KG1 (cell line): ENCODE data around the gene ARHGEF7.

Source experiments
- DNase-seq: peaks from one replicate; lab custom pipeline; 2025; lab: John Stamatoyannopoulos, UW

Gene ARHGEF7

DNA sequence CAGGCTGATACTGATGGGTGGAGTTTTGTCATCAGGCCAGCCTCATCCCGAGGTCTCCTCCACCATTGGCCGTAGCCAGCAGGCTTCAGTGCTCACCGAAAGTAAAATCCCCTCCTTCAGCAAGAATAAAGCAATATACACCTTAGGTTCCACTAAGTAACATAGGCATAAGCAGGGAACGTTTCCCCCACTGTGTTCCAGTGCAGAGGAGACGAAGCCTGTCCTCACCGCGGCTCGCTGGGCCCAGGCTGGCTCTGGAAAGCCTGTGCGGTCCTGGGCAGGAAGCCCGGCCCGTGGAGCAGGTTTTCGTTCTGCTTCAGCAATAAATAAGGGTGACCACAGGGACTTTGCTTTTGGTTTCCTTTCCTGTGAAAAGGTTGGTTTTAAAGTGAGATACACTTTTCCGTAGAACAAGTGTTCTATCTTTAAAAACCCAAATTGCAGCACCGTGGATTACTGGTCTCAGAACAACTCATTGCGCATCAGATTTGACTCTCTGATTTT, 189.0 kb downstream of the ARHGEF7 start:
- DNase-seq = no peak

- DNase-seq = no peak
These were observed 189.6 kb downstream of the ARHGEF7 start for GRCh38 chr13:111304603-111305289.

DNA sequence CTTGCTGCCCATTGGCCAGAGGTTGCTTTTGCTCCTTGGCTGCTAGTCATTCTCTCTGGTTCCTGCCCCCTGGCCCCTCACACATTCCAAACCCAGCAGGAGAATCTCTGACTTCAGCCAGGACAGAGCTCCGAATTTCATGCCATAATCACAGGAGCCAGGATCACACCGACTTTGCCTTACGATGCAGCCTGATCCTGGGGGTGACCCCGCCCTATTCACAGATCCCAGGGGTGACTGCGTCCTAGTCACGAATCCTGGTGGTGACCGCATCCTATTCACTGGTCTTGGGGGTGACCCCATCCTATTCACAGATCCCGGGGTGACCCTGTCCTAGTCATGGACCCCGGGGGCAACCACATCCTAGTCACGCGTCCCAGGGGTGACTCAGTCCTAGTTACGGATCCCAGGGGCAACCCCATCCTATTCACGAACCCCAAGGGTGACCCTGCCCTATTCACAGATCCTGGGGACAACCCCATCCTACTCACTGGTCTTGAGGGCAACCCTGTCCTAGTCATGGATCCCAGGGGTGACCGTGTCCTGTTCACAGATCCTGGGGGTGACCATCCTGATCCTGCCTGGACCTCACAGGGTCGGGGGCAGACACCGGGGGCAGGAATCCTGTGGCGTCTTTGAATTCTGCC, 198.0 kb downstream of the ARHGEF7 start:
- no peak for DNase-seq

- DNase-seq = no peak
These were observed 198.9 kb downstream of the ARHGEF7 start for GRCh38 chr13:111313911-111314425.

DNA sequence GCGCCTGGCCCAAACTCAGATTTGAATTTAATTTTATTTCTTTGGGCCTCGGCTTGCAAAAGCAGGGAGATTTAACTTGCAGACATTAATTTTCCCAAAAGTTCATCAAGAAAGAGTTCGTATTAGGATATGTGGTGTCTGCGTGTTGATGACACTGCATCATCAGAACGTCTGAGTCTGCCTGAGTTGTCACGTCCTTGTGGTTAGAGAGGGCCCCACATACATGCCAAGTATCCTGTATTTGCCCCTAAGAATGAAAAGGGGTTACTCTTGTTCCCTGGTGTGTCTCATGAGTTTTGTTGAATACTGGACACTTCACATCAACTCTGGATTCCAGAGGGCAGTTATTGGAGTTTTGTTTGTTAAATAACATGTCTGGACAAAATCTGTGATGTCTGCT, 199.7 kb downstream of the ARHGEF7 start:
- no peak for DNase-seq

DNA sequence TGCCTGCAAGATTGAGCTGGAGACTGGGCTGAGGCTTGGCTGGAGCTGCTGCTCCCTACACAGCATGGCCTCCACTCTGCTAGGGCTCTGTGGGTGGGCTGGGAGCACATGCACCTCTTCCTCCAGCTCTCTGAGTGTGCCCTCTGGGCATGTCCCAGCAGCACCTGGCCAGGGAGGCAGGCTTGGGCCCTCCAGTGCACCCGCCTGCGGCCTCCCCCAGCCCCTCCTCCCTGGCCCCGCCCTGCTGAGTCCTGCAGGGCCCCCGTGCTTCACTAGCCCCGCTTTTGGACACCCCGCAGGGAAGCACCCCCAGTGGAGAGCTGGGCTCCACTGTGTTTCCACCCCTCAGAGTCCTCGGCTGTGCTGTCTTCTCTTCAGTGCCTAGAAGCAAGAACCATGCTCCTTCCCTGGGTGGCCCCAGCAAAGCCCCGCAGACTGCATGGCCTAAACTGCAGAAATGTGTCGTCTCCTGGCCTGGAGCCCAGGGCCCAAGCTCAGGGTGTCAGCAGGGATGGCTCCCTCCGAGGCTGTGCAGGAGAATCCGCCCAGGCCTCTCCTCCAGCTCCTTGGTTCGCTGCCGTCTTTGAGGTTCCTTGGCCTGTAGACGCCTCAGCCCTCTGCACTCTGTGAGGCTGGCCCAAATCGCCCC, 200.4 kb downstream of the ARHGEF7 start:
- no peak for DNase-seq

GRCh38 chr13:111316161-111316730, 201.1 kb downstream of the ARHGEF7 start:
- no peak for DNase-seq

DNA sequence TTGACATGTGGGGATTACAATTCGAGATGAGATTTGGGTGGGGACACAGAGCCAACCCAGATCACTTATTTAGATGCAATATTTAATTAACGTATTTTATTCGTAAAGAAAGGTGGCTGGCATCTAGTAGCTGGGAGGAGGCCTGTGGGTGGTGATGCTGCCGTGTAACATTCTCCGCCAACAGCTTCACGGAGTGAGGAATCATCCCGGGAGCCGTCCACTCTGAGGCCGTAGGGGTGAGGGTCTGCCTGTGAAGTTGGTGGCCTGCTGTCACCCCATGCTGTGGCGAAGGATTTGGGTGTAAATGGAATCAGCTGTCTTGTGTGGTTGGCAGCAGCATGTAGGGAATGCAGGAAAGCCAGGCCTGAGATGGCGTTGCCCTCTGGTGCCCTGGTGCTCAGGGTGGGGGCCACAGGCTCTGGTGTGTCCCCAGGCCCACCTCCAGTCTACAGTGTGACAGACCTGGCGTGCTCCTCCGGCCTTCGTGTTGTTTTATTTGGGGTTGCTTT, 202.0 kb downstream of the ARHGEF7 start:
- no peak for DNase-seq

DNA sequence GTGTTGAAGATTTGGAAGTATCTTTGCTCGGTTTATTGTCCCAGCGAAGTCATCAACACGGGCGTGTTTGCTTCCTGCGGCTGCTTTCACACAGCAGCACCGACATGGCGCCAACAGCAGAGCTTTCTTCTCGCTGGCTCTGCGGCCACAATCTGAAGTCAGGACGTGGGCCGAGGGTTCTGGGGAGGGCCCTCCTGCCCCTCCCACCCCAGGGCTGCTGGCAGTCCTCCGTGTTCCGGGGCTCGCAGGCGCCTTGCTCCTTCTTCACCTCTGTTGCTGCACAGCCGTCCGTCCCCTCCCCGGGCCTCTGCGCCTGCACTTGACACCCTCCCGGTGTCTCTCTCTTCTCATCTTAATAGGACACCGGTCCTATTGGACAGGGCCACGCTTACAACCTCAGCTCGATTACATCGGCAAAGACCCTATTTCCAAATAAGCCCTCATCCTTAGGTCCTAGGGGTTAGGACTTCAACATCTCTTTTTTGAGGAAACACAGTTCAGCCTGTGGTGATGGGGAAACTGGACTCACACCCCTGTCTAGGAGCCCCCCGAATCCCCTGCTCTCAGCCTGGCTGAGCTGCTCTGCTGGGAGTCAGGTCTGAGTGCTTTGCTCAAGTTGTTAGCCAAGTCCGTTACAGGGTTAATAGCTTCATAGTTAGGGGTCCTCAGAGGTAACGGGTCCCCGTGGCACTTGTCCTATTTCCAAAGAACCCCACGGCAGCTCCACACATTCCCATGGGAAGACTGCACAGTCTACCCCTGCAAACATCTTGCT, 202.6 kb downstream of the ARHGEF7 start:
- DNase-seq = no peak

DNA sequence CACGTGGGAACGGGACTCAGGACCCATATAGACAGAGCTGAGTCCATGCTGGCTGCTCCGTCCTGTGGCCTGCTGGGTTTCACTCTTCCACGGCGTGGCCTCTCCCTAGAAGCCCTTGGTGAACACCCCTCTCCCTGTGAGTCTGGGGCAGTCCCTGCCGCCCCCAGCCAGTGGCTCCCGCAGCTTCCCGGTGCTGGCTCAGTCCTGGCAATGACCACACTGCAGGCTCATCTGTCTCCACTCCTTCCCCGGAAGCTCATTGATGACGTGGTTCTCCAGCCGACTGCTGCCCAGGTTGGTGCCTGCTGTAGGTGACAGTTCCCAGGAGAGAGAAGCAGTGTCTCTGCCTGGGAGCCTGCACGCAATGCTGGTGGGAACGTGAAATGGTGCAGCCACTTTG, 203.3 kb downstream of the ARHGEF7 start:
- DNase-seq = no peak

- no peak for DNase-seq
These were observed 204.4 kb downstream of the ARHGEF7 start for GRCh38 chr13:111319521-111319920.

DNA sequence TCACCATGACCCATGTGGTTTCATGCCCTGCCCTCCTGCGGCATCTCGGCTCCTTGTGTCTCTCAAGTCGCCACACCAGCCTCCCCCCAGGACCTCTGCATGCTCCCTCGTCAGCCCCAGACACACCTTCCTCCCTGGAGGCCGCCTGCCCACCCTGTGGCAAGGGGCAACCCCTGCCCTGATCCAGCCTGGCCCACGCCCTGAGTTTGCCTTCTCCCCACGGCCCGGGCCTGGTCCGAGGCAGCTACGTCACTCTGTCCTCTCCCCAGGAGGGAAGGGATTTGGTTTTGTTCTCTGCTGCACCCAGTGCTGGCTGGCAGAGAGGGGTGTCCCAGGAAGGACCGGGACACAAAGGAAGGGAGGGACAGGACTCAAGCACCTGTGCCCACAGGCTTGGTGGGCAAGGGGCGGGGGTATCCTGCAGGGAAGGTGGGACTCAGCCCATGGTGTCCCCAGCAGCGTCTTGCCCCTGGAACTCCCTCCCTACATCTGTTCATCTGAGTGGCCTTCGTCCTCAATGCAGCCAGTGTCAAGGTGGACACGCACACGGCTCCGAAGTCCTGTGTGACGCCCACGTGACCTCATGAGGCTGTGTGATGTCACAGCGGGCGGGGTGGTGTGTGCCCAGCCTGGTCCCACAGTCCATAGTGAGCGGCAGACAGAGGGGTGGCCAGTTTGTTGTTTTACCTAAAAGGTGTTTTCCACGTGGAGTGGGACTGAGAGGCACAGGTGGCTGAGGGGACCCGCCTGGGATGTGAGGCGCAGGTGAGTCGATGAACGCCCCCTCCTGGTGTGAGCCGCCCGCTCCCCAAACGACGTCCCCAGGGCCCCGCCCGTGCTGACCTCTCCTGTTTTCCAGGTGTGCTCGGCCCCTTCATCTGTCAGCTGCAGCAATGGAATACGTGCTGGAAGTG, 205.1 kb downstream of the ARHGEF7 start, which contains the start of gene TEX29:
Gene TEX29, plus strand, starts transcription at position 645 of the 914 bp plus-strand sequence. Its CDS starts 249 bp downstream, at position 894.
- no peak for DNase-seq

GRCh38 chr13:111322001-111322915, 207.1 kb downstream of the ARHGEF7 start:
- DNase-seq = no peak

- DNase-seq = no peak
These were observed 207.8 kb downstream of the ARHGEF7 start for GRCh38 chr13:111322916-111323331.

- no peak for DNase-seq
These were observed 208.4 kb downstream of the ARHGEF7 start for GRCh38 chr13:111323549-111323948.

DNA sequence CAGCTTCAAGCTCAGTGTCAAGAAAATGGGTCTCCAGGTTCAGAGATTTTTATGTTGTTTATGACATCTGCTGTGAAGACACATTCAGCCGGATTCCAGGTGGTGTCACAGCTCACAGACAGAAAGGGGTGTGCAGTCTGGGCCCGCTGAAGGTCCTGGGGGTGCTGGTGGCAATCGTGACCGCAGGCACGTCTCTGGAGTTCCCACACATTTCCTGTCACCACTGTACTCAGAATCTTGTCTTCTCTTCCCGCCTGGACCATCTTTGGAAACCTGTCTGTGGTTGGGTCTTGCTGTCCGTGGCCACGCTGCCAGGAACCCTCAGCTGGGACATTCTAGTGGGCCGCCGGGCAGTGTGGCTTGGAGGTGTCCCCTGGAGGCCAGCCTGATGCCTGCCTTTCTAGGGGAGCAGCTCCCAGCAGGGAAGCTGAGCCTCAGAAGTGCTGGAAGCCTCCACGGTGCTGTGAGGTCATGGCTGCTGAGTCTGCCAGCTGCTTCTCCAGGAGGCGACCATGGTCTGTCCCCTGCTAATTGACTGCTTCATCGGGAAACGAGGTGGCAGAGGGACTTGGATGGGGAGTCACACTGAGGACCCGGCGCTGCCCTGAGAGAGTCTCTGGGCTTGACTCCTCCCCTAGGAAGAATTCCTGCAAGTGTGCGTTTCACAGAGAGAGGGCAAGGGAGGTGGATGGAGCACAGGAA, 209.0 kb downstream of the ARHGEF7 start:
- DNase-seq = no peak

GRCh38 chr13:111324736-111325135, 209.6 kb downstream of the ARHGEF7 start:
- no peak for DNase-seq

- no peak for DNase-seq
These were observed 210.2 kb downstream of the ARHGEF7 start for GRCh38 chr13:111325146-111325890.
